ENCODE measurements around the gene MRPL3. TPM values are rescaled to one million over a fixed set of nuclear protein-coding genes. Genes with fewer than 3 reads are reported as not detected.

MRPL3 gene
- total RNA-seq, 2 donors from 2014 or later: 110 to 119 TPM

GRCh38 chr3:131550562-131551465, 48.0 kb upstream of the MRPL3 start:
- DNase-seq: no peak

GRCh38 chr3:131549340-131549739, 46.6 kb upstream of the MRPL3 start:
- no peak overlapping the region for H3K27ac Mint-ChIP-seq
- peak; percentile 81 for TF ChIP-seq CTCF (conservative IDR thresholded peaks at IDR 0.05)
- H3K27me3 Mint-ChIP-seq (ENCODE audit: insufficient read depth): no peaks in the 10 kb centered on the region
- DNase-seq: no peak
- H3K4me1 ChIP-seq (ENCODE audit: control insufficient read depth, insufficient read depth, low read length): peaks cover 18% of the 10 kb centered on the region
- H3K9ac ChIP-seq (ENCODE audit: extremely low read depth, low read length, poor library complexity, severe bottlenecking): no peak overlapping the region
- WGBS, 2 experiments (ENCODE audit: insufficient coverage in 1 of 2, insufficient read length in 1 of 2): 100% methylated on average over 1 of the region's 1 CpG; no CpG with 5 or more reads in 1 of the 2 experiments
- no peaks in the 10 kb centered on the region for H3K9me3 ChIP-seq (ENCODE audit: control insufficient read depth, low read length)
- no peaks in the 10 kb centered on the region for H3K27me3 ChIP-seq (ENCODE audit: control insufficient read depth, insufficient read depth, low read length, poor library complexity, severe bottlenecking)
- H3K4me3 Mint-ChIP-seq: no peak overlapping the region
- H3K4me3 ChIP-seq (ENCODE audit: low read length): no peak overlapping the region
- H3K36me3 Mint-ChIP-seq (ENCODE audit: low read depth): no peaks in the 10 kb centered on the region
- H3K36me3 ChIP-seq (ENCODE audit: control insufficient read depth, insufficient read depth, low read length): no peaks in the 10 kb centered on the region
- no peak overlapping the region for H3K27ac ChIP-seq (ENCODE audit: low read depth, low read length)
- H3K9me3 Mint-ChIP-seq: no peaks in the 10 kb centered on the region
- H3K4me1 Mint-ChIP-seq: peaks cover 25% of the 10 kb centered on the region

More at GRCh38 chr3:131550562-131551465, 48.0 kb upstream of the MRPL3 start:
- Histone ChIP-seq H3K4me3 (ENCODE audit: low read length) (no peak overlapping the region), H3K36me3 (ENCODE audit: control insufficient read depth, insufficient read depth, low read length) (no peaks in the 10 kb centered on the region), H3K9me3 (ENCODE audit: control insufficient read depth, low read length) (no peaks in the 10 kb centered on the region), H3K4me1 (ENCODE audit: control insufficient read depth, insufficient read depth, low read length) (peaks cover 18% of the 10 kb centered on the region), H3K27ac (ENCODE audit: low read depth, low read length) (no peak overlapping the region), H3K9ac (ENCODE audit: extremely low read depth, low read length, poor library complexity, severe bottlenecking) (no peak overlapping the region), H3K27me3 (ENCODE audit: control insufficient read depth, insufficient read depth, low read length, poor library complexity, severe bottlenecking) (no peaks in the 10 kb centered on the region)
- WGBS, 2 experiments (ENCODE audit: insufficient coverage in 1 of 2, insufficient read length in 1 of 2): 92% methylated on average over 4 of the region's 4 CpGs
- peaks cover 25% of the 10 kb centered on the region for H3K4me1 Mint-ChIP-seq
- H3K4me3 Mint-ChIP-seq: no peak overlapping the region
- no peak for TF ChIP-seq CTCF (conservative IDR thresholded peaks at IDR 0.05)
- H3K27me3 Mint-ChIP-seq (ENCODE audit: insufficient read depth): no peaks in the 10 kb centered on the region
- H3K36me3 Mint-ChIP-seq (ENCODE audit: low read depth): no peaks in the 10 kb centered on the region
- H3K9me3 Mint-ChIP-seq: no peaks in the 10 kb centered on the region
- no peak overlapping the region for H3K27ac Mint-ChIP-seq

- H3K4me1 Mint-ChIP-seq: peaks cover 7% of the 10 kb centered on the region
- Histone ChIP-seq H3K27me3 (ENCODE audit: control insufficient read depth, insufficient read depth, low read length, poor library complexity, severe bottlenecking) (no peaks in the 10 kb centered on the region), H3K4me1 (ENCODE audit: control insufficient read depth, insufficient read depth, low read length) (peaks cover 9% of the 10 kb centered on the region), H3K9me3 (ENCODE audit: control insufficient read depth, low read length) (no peaks in the 10 kb centered on the region), H3K27ac (ENCODE audit: low read depth, low read length) (no peak overlapping the region), H3K4me3 (ENCODE audit: low read length) (no peak overlapping the region), H3K36me3 (ENCODE audit: control insufficient read depth, insufficient read depth, low read length) (no peaks in the 10 kb centered on the region), H3K9ac (ENCODE audit: extremely low read depth, low read length, poor library complexity, severe bottlenecking) (no peak overlapping the region)
- no peaks in the 10 kb centered on the region for H3K27me3 Mint-ChIP-seq (ENCODE audit: insufficient read depth)
- H3K9me3 Mint-ChIP-seq: no peaks in the 10 kb centered on the region
- TF ChIP-seq CTCF (conservative IDR thresholded peaks at IDR 0.05): no peak
- DNase-seq: no peak
- 85% methylated on average over 1 of the region's 1 CpG; no CpG with 5 or more reads in 1 of the 2 experiments for WGBS, 2 experiments (ENCODE audit: insufficient coverage in 1 of 2, insufficient read length in 1 of 2)
- H3K36me3 Mint-ChIP-seq (ENCODE audit: low read depth): no peaks in the 10 kb centered on the region
- no peak overlapping the region for H3K4me3 Mint-ChIP-seq
- no peak overlapping the region for H3K27ac Mint-ChIP-seq
These were observed 44.8 kb upstream of the MRPL3 start for GRCh38 chr3:131547585-131547984.

Measured in endodermal cell (in vitro differentiated cells).